ENCODE results near the gene NPFFR1. TPM values are rescaled to one million over a fixed set of nuclear protein-coding genes. Genes with fewer than 3 reads are reported as not detected.

Gene NPFFR1
- total RNA-seq, 2 donors from 2014 or later = 0.14 TPM; not detected in 1

- DNase-seq (ENCODE audit: low spot score) = no peak
- H3K27ac ChIP-seq = no peak overlapping the region
- H3K27me3 ChIP-seq (replicated peaks; ENCODE audit: insufficient read depth) = no peaks in the 10 kb centered on the region
- no peaks in the 10 kb centered on the region for H3K9me3 ChIP-seq
- no peak for ATAC-seq (ENCODE audit: insufficient number of reproducible peaks, low FRiP score, low read depth)
- no peaks in the 10 kb centered on the region for H3K36me3 ChIP-seq
- no peak for TF ChIP-seq CTCF (IDR thresholded peaks at IDR 0.05)
- no peak overlapping the region for H3K4me3 ChIP-seq
- H3K4me1 ChIP-seq (ENCODE audit: control insufficient read depth in 1 of 2, low read depth in 2 of 2) = peaks cover 0 to 8% of the 10 kb centered on the region in 2 donors
Measured at GRCh38 chr10:70289739-70290138, 5.9 kb upstream of the NPFFR1 start.

GRCh38 chr10:70286616-70287015 is 2.8 kb upstream of the NPFFR1 start:
- DNase-seq (ENCODE audit: low spot score) (no peak), ATAC-seq (ENCODE audit: insufficient number of reproducible peaks, low FRiP score, low read depth) (no peak)
- TF ChIP-seq CTCF (IDR thresholded peaks at IDR 0.05) = no peak
- H3K36me3 ChIP-seq = no peaks in the 10 kb centered on the region
- H3K4me1 ChIP-seq (ENCODE audit: control insufficient read depth in 1 of 2, low read depth in 2 of 2) = peaks cover 3 to 17% of the 10 kb centered on the region in 2 donors
- no peak overlapping the region for H3K4me3 ChIP-seq
- no peaks in the 10 kb centered on the region for H3K9me3 ChIP-seq
- H3K27ac ChIP-seq = no peak overlapping the region
- H3K27me3 ChIP-seq (replicated peaks; ENCODE audit: insufficient read depth) = peaks cover 11% of the 10 kb centered on the region

GRCh38 chr10:70285476-70285831 is 1.6 kb upstream of the NPFFR1 start:
- H3K27me3 ChIP-seq (replicated peaks; ENCODE audit: insufficient read depth) = peaks cover 11% of the 10 kb centered on the region
- H3K27ac ChIP-seq = no peak overlapping the region
- H3K36me3 ChIP-seq = no peaks in the 10 kb centered on the region
- no peak overlapping the region for H3K4me3 ChIP-seq
- no peak for DNase-seq (ENCODE audit: low spot score)
- peaks cover 3 to 13% of the 10 kb centered on the region in 2 donors for H3K4me1 ChIP-seq (ENCODE audit: control insufficient read depth in 1 of 2, low read depth in 2 of 2)
- no peaks in the 10 kb centered on the region for H3K9me3 ChIP-seq
- no peak for ATAC-seq (ENCODE audit: insufficient number of reproducible peaks, low FRiP score, low read depth)
- TF ChIP-seq CTCF (IDR thresholded peaks at IDR 0.05) = no peak

- TF ChIP-seq CTCF (IDR thresholded peaks at IDR 0.05) = no peak
- Histone ChIP-seq H3K27ac (no peak overlapping the region), H3K4me1 (ENCODE audit: control insufficient read depth in 1 of 2, low read depth in 2 of 2) (peaks cover 3 to 9% of the 10 kb centered on the region in 2 donors), H3K27me3 (replicated peaks; ENCODE audit: insufficient read depth) (peaks cover 11% of the 10 kb centered on the region), H3K36me3 (no peaks in the 10 kb centered on the region), H3K4me3 (no peak overlapping the region), H3K9me3 (no peaks in the 10 kb centered on the region)
- no peak for ATAC-seq (ENCODE audit: insufficient number of reproducible peaks, low FRiP score, low read depth)
- DNase-seq (ENCODE audit: low spot score) = no peak
Measured at GRCh38 chr10:70284542-70285475, 1.0 kb upstream of the NPFFR1 start.

GRCh38 chr10:70283071-70283444 is 746 bp downstream of the NPFFR1 start:
- no peak for ATAC-seq (ENCODE audit: insufficient number of reproducible peaks, low FRiP score, low read depth)
- Histone ChIP-seq H3K36me3 (no peaks in the 10 kb centered on the region), H3K27me3 (replicated peaks; ENCODE audit: insufficient read depth) (peaks cover 11% of the 10 kb centered on the region), H3K4me1 (ENCODE audit: control insufficient read depth in 1 of 2, low read depth in 2 of 2) (peaks cover 3 to 9% of the 10 kb centered on the region in 2 donors), H3K9me3 (no peaks in the 10 kb centered on the region), H3K4me3 (no peak overlapping the region), H3K27ac (no peak overlapping the region)
- no peak for TF ChIP-seq CTCF (IDR thresholded peaks at IDR 0.05)
- no peak for DNase-seq (ENCODE audit: low spot score)

Measured in thoracic aorta (tissue), 2 donors.